ENCODE data around the gene CASTOR1.

The CASTOR1 gene

DNA sequence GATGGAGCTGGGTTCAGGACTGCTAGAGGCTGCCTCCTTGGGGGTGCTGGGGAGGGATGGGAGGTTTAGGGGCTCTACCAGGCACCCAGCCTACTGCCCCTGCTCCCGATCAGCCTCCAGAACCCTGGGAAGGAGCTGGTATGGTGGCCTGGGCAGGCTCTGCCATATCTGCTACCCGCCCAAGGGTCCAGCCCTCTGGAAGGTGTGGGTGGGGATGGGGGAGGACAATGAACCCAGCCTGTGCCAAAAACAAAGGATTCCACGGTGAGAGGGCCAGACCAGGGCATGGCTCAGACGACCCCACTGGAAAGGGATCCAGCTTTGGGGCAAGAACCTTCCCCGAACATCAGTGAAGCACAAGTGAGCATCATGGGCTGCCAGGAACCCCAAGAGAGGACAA, 3.0 kb downstream of the CASTOR1 start:
- no peak for DNase-seq

DNA sequence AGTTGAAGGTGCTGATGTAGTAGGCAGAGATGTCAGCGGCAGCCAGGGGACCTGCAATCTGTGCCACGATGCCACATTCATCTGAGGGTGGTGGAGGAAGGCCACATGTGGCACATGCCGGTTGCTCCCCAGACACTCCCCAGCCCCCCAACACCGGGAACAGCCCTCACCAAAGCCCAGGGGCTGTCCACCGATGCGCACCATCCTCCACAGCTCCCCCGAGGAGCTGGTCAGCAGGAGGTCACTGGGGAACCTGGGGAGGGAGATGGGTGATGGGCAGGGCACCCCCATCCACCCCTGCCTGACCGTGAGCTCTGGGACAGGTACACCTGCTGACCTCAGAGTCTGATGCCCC, 3.5 kb downstream of the CASTOR1 start:
- no peak for DNase-seq

DNA sequence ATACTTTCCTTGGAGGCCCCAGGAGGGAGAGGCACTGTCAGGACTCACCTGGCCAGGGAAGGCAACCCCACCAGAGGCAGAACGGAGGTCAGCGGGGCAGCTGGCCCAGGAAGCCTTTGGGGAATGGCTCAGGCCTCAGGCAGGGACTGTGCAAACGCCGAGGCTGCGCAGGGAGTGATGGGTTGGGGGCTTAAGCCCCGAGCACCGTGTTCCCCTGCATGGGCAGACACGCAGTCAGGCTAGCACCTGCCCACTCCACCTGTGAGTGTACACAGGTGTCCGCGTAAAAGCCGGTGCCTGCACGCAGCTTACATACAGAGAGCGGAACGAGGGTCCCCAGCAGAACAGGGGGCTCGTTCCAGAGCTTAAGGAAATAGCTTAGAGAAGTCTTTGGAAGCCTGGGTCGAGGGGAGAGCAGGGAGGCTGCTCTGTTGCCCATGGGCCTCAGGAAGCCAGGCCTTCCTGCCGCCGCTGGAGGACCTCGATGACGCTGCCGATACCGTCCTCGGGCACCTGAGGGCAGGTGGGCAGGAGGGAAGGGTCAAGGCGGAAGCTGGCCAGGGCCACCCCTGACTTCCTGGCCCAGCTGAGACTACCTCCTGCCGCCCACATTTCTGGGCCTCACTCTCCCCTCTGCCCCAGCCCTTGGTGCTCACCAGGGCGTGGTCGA, 4.0 kb downstream of the CASTOR1 start:
- no peak for DNase-seq

DNA sequence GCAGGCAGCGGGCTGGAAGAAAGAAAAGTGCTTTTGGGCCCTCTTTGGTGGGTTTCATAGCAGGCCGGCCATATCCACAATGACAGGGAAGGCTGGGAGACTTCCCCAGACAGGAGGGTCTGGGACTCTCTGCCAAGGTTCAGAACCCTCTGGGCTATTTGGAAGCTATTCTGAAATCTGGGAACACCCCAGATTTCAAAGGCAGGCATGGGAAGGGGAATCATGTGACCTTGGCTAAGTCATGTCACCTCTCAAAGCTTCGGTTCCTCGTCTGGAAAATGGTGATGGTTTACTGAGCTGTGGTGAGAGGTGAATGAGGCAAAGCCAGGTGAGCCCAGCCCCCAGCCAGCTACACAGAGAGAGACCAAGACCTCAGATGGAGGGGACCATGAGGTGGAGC, 4.6 kb downstream of the CASTOR1 start:
- no peak for DNase-seq

DNA sequence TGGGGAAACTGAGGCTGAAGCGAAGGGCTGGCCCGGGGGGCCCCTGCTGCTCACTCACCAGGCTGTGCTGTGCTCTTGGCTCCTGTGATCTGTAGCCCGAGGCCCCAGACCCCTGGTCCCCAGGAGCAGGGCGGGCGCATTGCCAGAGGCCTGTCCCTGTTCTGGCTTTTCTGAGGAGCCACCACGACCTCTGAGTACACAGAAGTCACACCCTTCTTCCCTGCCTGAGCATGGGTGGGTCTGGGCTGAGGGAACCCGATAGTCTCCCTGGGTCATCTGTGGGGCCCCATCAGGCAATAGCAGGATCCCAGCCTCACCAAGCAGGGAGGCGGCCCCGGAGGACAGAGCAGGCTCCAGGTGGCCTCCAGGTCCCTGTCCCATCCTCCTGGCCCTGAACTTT, 5.1 kb downstream of the CASTOR1 start:
- no peak for DNase-seq

DNA sequence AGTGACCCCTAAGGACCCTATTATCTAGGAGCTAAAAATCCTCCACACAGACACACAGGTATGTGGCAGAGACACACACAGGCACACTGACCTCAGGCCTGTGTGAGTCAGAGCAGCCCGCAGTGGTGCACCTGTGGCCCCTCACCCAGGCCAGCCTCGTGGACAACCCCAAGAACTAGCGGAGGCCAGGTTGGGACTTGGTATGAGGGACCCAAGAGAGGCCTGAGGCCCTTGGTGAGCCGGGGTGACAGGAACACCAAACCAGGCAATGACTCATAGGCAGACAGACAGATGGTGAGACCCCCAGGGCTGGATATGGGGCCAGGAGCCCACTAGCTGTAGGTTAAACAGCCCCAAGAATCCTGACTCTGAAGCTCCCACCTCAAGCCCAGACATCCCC, 6.0 kb downstream of the CASTOR1 start:
- DNase-seq, result no peak

DNA sequence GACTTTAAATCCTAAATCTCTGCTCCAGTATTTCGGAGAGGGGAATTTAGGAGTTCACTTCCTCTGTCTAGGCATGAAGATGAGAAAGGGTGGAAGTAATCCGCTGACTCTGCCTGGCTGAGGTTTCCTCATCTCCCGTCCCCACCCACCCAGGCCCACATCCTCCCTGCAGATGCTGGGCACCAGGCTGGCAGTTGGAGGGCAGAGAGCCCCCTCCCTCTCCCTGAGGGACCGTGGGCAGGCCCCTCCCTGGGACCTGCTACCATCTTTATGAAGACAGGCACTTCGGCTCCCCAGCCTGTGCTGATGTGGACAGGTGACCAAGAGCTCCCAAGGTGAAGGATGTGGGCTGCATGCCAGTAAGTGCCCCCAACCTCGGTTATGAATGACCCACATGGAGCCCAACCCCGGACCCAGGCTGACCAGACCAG, 6.7 kb downstream of the CASTOR1 start:
- no peak for DNase-seq

DNA sequence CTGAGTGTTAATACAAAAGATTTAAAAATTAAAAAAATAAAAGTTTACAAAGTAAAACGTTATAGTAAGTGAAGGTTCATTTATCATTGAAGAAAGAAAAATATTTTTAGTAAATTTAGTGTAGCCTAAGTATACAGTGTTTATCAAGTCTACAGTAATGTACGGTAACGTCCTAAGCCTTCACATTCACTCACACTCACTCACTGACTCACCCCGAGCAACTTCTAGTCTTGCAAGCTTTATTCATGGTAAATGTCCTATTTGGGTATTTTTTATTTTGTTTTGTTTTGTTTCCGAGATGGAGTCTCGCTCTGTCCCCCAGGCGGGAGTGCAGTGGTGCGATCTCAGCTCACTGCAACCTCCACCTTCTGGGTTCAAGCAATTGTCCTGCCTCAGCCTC, 8.8 kb downstream of the CASTOR1 start:
- DNase-seq, result no peak

DNA sequence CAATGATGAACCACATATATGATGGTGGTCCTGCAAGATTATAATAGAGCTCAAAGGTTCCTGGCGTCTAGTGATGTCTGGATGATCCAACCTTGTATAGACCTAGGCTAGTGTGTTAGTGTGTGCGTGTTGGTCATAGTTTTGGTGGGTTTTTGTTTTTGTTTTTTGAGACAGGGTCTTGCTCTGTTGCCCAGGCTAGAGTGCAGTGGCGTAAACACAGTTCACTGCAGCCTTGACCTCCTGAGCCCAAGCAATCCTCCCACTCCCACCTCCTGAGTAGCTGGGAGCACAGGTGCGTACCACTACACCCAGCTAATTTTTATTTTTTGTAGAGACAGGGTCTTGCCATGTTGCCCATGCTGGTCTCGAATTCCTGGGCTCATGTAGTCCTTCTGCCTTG, 9.4 kb downstream of the CASTOR1 start:
- no peak for DNase-seq

DNA sequence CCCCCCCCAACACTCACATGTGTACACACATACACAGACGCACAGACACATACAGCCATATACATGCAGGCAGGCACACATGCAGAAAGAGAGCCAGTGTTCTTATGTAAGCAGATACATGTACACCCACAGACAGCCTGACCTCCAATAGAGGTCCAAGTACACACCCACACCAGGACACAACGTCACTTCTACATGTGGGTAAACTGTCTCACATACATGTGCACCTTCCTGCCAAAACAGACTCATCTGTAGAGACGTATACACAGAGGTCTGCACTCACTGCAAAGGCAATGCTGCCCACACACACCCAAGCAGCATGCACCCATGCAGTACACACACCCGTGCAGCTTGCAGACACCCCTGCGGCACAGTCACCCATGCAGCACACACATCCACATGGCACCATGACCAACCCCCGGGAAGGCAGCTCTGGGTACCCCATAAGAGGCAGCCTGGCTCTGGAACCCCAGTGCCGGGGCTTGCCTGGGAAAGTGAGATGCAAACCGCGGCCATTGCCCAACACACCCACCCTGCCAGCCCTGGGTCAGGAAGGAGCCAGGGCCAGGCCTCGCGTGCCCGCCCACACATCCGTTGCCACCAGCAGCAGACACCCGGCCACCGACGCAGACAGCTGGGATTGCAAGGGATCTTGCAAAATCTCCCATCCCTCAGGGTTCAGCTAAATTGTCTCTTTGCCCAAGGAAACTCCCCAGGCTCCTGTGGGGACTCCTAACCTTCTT, 10.1 kb downstream of the CASTOR1 start:
- peak in 12 of 51 donors; percentile 9 to 40 (median 22) for DNase-seq

DNA sequence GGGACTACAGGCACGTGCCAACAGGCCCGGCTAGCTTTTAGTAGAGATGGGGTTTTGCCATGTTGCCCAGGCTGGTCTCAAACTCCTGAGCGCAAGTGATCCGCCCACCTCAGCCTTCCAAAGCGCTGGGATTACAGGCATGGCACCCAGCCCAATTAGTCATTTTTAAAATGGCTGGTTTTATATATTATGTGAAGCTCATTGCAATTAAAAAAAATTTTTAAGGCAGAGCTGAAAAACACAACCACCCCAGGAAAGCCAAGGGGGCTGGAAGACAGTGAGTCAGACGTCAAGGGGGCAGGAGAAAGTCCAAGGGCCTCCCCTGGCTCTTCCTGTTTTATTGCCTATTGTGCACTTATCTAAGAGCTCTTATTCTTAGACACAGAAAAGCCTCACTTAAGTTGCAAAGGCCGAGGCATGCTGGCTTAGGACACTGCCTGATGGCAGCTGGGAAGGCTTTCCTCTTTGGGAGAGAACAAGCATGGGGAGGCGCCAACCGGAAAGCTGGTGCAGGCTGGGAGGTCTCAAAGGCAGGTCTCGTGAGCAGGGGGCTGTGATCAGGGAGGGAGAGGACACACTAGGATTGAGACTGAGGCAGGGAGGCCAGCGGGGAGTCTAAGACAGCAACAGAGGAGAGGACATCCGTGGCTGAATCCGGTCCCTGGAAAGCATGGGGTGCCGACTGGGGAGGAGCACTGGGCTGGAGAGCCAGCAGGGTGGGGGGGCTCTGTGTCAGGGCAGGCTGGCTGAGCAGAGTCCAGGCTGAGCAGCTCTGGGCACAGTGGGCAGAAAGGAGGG, 11.6 kb downstream of the CASTOR1 start:
- DNase-seq, result peak in 14 of 51 donors; percentile 24 to 66 (median 40)

DNA sequence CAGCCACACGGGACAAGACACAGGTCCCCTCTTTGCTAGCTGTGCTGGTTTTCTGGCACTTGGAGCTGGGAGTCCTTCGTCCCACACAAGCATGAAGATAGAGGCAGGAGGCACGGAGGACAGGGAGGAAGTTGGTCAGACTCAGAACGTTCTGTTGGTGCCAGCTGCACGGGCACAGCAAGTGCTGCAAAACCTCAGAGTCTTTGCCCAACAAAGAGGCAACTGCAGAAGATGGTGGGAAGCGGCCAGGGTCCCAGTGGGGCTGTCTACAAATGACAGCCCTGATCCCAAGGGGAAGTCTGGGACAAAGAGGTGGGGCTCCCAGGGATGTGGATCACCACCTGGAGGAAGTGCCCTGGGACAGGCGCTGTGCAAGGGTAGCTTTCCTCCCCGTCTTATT, 13.3 kb downstream of the CASTOR1 start:
- no peak for DNase-seq

DNA sequence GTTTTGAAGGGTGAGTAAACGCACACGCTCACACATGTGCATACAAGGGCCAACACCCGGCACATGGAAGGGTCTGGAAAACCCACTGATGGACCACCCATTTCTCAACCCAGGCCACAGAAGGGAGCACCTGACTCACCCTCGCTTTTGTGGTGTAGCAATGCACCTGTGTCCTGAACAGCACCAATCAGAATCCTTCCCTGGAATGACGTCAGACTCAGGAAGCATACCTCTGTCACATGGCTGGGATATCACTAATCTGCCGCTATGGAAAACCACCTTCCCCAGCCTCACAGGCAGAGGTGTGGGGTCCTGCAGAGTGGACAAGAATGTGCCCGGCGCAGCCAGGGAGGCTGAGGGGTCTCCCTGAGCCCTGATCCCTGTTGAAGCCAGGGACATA, 13.7 kb downstream of the CASTOR1 start:
- DNase-seq, result no peak

DNA sequence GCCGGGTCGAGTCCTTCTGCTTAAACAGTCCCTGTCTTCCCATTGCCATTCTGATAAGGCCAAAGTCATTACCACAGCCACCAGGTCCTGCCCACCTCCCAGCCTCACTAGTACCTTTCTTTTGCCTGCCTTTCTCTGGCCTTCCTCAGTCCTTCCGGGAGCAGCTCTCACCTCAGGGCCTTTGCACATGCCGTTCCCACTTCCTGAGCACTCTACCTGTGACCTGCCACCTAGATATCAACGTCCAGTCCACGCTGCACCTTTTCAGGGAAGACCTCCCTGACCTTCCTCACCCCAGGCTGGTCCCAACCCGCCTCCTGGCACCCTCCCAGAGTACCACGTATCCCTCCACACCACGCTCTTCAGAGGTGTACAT, 14.9 kb downstream of the CASTOR1 start:
- DNase-seq, result no peak

DNA sequence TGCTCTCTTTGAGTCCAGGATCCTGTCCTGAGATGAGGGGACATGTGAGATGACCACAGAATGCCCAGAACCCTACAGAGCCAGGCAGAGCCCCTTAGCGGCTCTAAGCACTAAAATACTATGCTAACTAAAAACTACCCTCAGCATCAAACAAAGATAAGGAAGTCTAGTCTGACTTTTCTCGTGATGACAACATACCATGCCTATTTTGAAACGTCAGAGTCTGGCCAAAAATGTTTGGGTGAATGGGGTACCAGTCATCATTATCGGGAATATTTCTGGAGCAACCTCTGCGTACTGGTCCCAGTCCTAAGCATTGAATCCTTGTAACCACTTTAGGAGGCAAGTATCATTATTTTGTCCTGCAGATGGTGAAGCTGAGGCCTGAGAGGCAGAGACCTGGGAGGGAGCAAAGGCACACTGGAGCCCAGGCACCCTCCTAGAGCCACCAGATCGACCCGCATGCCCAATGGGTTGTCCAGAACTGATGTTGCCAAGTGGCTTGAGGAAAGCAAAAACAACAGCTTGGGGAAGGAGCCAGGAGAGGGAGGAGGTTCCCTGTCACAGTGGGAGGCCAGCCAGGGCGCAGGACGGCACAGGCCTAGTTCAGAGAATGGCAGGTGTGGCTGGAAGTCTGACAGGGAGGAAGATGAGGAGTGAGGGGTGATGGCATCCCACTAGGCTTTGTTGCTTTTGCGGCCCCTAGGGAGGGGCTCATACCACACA, 15.4 kb downstream of the CASTOR1 start:
- peak in 6 of 51 donors; percentile 12 to 40 (median 18) for DNase-seq

DNA sequence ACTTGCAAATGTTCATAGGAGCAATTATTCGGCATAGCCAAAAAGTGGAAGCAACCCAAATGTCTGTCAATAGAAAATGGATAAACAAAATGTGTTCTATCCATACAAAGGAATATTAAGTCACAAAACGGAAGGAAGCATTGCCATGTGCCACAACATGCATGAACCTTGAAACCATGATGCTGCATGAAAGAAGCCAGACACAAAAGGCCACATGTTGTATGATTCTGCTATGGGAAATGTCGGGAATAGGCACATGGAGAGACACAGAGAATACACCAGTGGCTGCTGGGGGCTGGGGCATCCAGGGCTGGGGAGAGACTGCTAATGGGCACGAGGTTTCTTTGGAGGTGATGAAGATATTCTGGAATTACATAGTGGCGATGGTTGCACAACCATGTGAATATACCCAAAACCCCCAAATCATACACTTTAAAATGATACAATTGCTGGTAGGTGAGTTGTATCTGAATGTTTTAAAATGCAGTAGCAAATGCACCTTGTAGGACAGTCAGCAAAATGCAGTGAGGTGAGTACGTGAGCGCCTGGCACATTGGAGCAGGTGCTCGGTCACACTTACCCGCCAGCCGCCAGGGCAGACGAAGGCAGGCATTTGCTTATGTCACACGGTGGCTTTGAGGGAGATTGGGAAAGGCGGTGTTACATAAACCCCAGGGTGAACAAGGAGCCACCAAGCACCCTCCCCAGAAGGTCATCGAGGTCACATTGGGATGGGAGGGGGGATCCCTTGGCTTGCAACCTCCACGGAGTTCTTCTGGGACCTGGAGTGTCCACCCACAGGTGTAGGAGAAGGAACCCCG, 16.3 kb downstream of the CASTOR1 start:
- DNase-seq, result no peak

DNA sequence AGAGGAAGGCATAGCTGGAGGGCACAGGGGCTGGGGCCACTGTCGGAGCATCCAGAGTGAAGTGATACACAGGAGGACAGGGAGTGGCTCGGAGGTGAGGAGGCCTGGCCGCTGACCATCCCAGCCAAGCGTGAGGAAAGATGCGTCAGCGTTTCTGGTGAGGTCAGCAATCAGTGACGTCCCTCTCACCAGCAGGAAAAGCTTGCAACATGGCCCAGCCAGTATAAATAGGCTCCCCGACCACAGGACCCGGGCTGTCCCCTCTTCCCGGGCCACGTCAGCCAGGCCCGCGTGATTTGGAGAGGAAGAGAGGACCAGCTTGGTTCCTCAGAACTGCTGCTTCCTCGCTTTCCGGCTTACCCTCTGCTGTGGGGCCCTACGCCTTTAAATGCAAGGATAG, 18.5 kb downstream of the CASTOR1 start:
- DNase-seq, result peak in 38 of 51 donors; percentile 9 to 71 (median 39)

DNA sequence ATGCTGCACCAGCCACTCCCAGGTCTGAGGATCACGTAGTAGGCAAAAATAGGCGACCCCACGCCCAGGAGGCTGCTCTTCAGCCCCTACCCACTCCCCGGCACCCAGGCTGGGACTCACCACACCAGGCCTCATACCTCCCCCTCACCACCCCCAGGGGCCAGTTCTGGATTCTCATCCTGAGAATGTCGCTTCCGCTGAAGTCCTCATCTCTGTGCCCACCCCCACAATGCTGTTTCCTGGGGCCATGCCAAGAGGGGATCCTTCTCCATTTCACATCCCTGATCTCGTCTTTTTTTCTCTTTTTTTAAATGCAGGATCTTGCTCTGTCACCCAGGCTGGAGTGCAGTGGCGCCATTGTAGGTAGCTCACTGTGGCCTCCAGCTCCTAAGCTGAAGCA, 21.0 kb downstream of the CASTOR1 start:
- no peak for DNase-seq

DNA sequence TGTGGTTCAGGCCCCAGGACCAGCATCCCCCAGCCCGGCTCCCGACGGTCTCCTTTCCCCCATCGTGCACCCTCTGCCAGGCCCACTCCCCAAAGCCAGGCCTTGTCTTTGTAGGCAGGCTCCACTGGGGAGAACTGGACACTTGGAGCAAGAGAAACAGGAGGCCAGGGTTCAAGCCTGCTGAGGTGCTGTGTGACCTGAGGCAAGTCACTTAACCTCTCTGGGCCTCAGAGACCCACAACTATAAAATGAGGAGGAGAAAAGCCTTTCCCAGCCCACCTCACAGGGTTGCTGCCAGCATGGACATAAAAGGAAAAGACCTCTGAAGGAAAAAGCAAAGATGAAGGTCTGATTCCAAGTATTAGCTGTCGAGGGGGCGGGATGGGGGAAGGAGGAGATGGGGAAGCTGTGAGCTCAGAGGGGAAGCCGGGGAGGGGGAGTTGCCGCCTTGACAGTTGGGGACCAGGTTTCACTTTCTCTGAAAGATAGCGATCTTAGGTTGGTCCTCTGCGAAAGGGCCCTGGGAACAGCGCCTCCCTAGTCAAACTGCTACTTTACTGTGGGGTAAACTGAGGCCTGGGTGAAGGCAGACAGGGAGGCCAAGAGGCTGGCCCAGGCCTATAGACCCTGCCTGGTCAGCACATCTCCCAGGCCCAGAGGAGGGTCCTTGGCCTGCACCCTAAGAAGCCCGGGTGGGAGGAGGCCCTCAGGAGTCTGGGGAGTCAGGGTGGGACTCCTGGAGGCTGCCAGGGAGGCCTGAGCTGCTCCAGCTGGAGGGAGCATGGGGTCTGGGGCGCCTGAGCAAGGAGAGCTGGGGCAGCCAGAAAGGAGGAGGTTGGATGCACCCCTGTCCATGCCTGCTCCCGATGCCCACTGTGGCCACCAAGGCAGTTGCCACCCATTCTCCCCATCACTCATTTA, 21.7 kb downstream of the CASTOR1 start:
- DNase-seq, result peak in 2 of 51 donors; percentile 12 to 13
